ENCODE data around the gene TCTN3. TPM values are rescaled to one million over a fixed set of nuclear protein-coding genes. Genes with fewer than 3 reads are reported as not detected.

TCTN3 gene
- total RNA-seq, 5 donors from 2014 or later (not counting 1 experiment from before 2014, with no cell fraction given): 16.2 to 20.2 (median 18.8) TPM

DNA sequence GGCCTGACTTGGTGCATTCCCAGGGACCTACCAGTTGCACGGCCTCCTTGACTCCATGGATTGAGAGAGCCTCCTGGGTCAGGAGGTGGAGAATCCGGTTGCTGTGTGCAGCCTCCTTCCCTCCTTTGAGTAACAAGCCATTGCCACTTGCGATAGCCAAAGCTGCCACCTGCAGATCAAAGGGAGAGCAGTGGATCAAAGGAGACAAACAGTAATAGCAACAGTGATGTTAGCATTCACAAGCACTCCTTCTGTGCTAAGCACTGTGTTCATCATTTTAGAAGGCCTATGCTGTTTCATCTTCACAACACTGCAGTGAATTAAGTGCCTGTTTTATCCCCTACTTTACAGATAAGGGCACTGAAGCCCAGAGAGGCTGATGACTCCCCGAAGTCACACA, 77.3 kb downstream of the TCTN3 start:
- CTCF ChIA-PET: no interaction called here
- H3K27ac Mint-ChIP-seq: no peak overlapping the region
- ATAC-seq (replicated peaks in 1 of 4): no peak
- no peak overlapping the region for H3K4me3 Mint-ChIP-seq
- POLR2A ChIA-PET: interaction anchor here in 1 of 2 donors (0.9 kb wide), 1 partner anchor 10 kb away, joined by 5 read pairs; no protein-coding TSS in a partner anchor
- Histone ChIP-seq H3K9me3 (no peaks in the 10 kb centered on the region), H3K36me3 (ENCODE audit: control insufficient read depth in 2 of 2, extremely low read depth in 1 of 2, insufficient read depth in 1 of 2, low read length in 1 of 2) (peaks cover 22 to 70% of the 10 kb centered on the region in 2 donors), H3K27me3 (replicated peaks in 1 of 2; ENCODE audit: control insufficient read depth in 2 of 2, extremely low read depth in 1 of 2, insufficient read depth in 2 of 2, low read length in 1 of 2) (no peaks in the 10 kb centered on the region), H3K4me1 (ENCODE audit: control insufficient read depth in 1 of 2, extremely low read depth in 1 of 2, insufficient read depth in 2 of 2, low read length in 2 of 2) (no peaks in the 10 kb centered on the region), H3K27ac (ENCODE audit: low read length) (no peak overlapping the region), H3K4me3 (ENCODE audit: control insufficient read depth in 1 of 2, extremely low read depth in 1 of 2, low read length in 1 of 2) (no peak overlapping the region)
- DNase-seq: no peak
- WGBS (ENCODE audit: insufficient coverage): 67% methylated on average over 1 of the region's 4 CpGs
- no peaks in the 10 kb centered on the region for H3K27me3 Mint-ChIP-seq
- H3K4me1 Mint-ChIP-seq: no peaks in the 10 kb centered on the region
- no peaks in the 10 kb centered on the region for H3K9me3 Mint-ChIP-seq
- peaks cover 85% of the 10 kb centered on the region for H3K36me3 Mint-ChIP-seq

Other genes with a start within 250 kb of the TCTN3 start
- gene SORBS1, start 132.6 kb downstream of the TCTN3 start, total RNA-seq: 1 to 10 TPM in 4 of 5 donors, under 1 TPM in 1; 0.98 to 2.4 (median 1.8) TPM
- gene ALDH18A1, start 37.2 kb downstream of the TCTN3 start, total RNA-seq: 10 to 100 TPM; 24.7 to 32.7 (median 28.4) TPM
- 1 to 10 TPM; 1.5 to 4.6 (median 1.9) TPM for gene ENTPD1, start 62.2 kb upstream of the TCTN3 start, total RNA-seq
- under 1 TPM in 1 of 5 donors, not detected in 4; 0.25 TPM for gene CC2D2B, start 214.0 kb upstream of the TCTN3 start, total RNA-seq

Data from T-cell (primary cell).